BE2C (cell line): ENCODE data around the gene WDR54. TPM values are rescaled to one million over a fixed set of nuclear protein-coding genes. Genes with fewer than 3 reads are reported as not detected.
A peak's percentile ranks its signal among the peaks of the same experiment; 100 is the strongest.

Source experiments
- DNase-seq: peaks from one replicate; pipeline ENCODE4 v3.0.0-alpha.2; 2020
- H3K27me3 ChIP-seq: fragments of 250-450 bp; sonication (Bioruptor Pico); 2 replicates; pipeline ENCODE4 v1.5.1; 2020; ENCODE audit warnings: mild to moderate bottlenecking
- H3K36me3 ChIP-seq: fragments of 250-450 bp; sonication (Bioruptor Pico); 2 replicates; pipeline ENCODE4 v1.5.1; 2020; ENCODE audit warnings: mild to moderate bottlenecking
- H3K4me1 ChIP-seq: fragments of 250-450 bp; sonication (Bioruptor Pico); 2 replicates; pipeline ENCODE4 v1.5.1; 2020
- H3K4me3 ChIP-seq: 2 replicates; pipeline ENCODE4 v1.5.1; 2011; ENCODE audit warnings: low read depth, low read length
- H3K9me3 ChIP-seq: fragments of 250-450 bp; sonication (Bioruptor Pico); 2 replicates; pipeline ENCODE4 v1.5.1; 2020
- CTCF ChIP-seq: IDR thresholded peaks from 2 replicates; pipeline ENCODE4 v1.5.1; 2012; ENCODE audit warnings: mild to moderate bottlenecking, low read depth, low read length
- polyA plus RNA-seq: library from polyadenylated mRNA; unstranded; fragments of >200 nt; gene quantifications from one replicate; pipeline ENCODE4 v1.2.1, GENCODE V29; 2012; ENCODE audit warnings: low read depth, missing spikeins; ENCODE audit not compliant: insufficient read length, insufficient read depth

WDR54 gene
- 72.7 TPM for polyA plus RNA-seq

- DNase-seq, result peak; percentile 89
- peak within 1 kb of the TSS; percentile 78 for H3K4me3 ChIP-seq
- TF ChIP-seq CTCF, result no peak
- H3K27me3 ChIP-seq, result no peaks in the 10 kb centered on the region
- H3K4me1 ChIP-seq, result no peaks in the 10 kb centered on the region
- no peaks in the 10 kb centered on the region for H3K9me3 ChIP-seq
- H3K36me3 ChIP-seq, result no peaks in the 10 kb centered on the region
Measured at GRCh38 chr2:74421221-74421870, at the start of gene WDR54, which contains the start of gene C2orf81. Gene WDR54 (plus strand): TSS chr2:74421730. CDS start chr2:74422154, 424 bp downstream. Gene C2orf81 (minus strand): TSS chr2:74421619. CDS start chr2:74421560, 59 bp downstream.

GRCh38 chr2:74372674-74373073, 48.9 kb upstream of the WDR54 start:
- no peaks in the 10 kb centered on the region for H3K9me3 ChIP-seq
- no peak for TF ChIP-seq CTCF
- no peaks in the 10 kb centered on the region for H3K27me3 ChIP-seq
- H3K36me3 ChIP-seq, result peaks cover 21% of the 10 kb centered on the region
- H3K4me1 ChIP-seq, result peaks cover 3% of the 10 kb centered on the region; the same call in 1 of the 2 replicates
- no peak overlapping the region; the same call in 1 of the 2 replicates for H3K4me3 ChIP-seq
- DNase-seq, result no peak

- TF ChIP-seq CTCF, result no peak
- Histone ChIP-seq H3K4me3 (peak overlapping the region; percentile 71), H3K36me3 (peaks cover 17% of the 10 kb centered on the region), H3K27me3 (no peaks in the 10 kb centered on the region), H3K9me3 (no peaks in the 10 kb centered on the region), H3K4me1 (peaks cover 3% of the 10 kb centered on the region; the same call in 1 of the 2 replicates)
- DNase-seq, result peak; percentile 47
Measured at GRCh38 chr2:74373221-74373676, 48.3 kb upstream of the WDR54 start.

- peaks cover 3% of the 10 kb centered on the region; the same call in 1 of the 2 replicates for H3K4me1 ChIP-seq
- H3K4me3 ChIP-seq, result peak overlapping the region; percentile 71
- no peak for TF ChIP-seq CTCF
- no peaks in the 10 kb centered on the region for H3K9me3 ChIP-seq
- no peak for DNase-seq
- peaks cover 10% of the 10 kb centered on the region for H3K36me3 ChIP-seq
- no peaks in the 10 kb centered on the region for H3K27me3 ChIP-seq
Measured at GRCh38 chr2:74373985-74374384, 47.5 kb upstream of the WDR54 start.

GRCh38 chr2:74374509-74375205, 46.9 kb upstream of the WDR54 start:
- Histone ChIP-seq H3K36me3 (peaks cover 5% of the 10 kb centered on the region; the same call in 1 of the 2 replicates), H3K4me3 (peak overlapping the region; percentile 71), H3K4me1 (peaks cover 3% of the 10 kb centered on the region; the same call in 1 of the 2 replicates), H3K9me3 (no peaks in the 10 kb centered on the region), H3K27me3 (no peaks in the 10 kb centered on the region)
- DNase-seq, result peak; percentile 86
- no peak for TF ChIP-seq CTCF
